ENCODE data around the gene PCDHGC5.

- TF ChIP-seq, protein P1, sequence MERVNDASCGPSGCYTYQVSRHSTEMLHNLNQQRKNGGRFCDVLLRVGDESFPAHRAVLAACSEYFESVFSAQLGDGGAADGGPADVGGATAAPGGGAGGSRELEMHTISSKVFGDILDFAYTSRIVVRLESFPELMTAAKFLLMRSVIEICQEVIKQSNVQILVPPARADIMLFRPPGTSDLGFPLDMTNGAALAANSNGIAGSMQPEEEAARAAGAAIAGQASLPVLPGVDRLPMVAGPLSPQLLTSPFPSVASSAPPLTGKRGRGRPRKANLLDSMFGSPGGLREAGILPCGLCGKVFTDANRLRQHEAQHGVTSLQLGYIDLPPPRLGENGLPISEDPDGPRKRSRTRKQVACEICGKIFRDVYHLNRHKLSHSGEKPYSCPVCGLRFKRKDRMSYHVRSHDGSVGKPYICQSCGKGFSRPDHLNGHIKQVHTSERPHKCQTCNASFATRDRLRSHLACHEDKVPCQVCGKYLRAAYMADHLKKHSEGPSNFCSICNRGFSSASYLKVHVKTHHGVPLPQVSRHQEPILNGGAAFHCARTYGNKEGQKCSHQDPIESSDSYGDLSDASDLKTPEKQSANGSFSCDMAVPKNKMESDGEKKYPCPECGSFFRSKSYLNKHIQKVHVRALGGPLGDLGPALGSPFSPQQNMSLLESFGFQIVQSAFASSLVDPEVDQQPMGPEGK (CRISPR knock-in tag; IDR thresholded peaks at IDR 0.05; ENCODE audit: borderline replicate concordance), result no peak
- TF ChIP-seq ZC3H10 (CRISPR knock-in tag; IDR thresholded peaks at IDR 0.05) (no peak), ESRRG (CRISPR knock-in tag; IDR thresholded peaks at IDR 0.05) (no peak), ZNF565 (CRISPR knock-in tag; conservative IDR thresholded peaks at IDR 0.05; ENCODE audit: low read depth) (no peak), ZFP30 (CRISPR knock-in tag; IDR thresholded peaks at IDR 0.05) (no peak), CREB5 (CRISPR knock-in tag; IDR thresholded peaks at IDR 0.05; ENCODE audit: low read depth) (no peak), ZFP3 (CRISPR knock-in tag; IDR thresholded peaks at IDR 0.05) (no peak), SNAI2 (CRISPR knock-in tag; IDR thresholded peaks at IDR 0.05) (no peak), TSHZ2 (CRISPR knock-in tag; IDR thresholded peaks at IDR 0.05) (no peak), RARB (CRISPR knock-in tag; IDR thresholded peaks at IDR 0.05) (no peak), GLIS3 (CRISPR knock-in tag; IDR thresholded peaks at IDR 0.05) (no peak)
- TF ChIP-seq, protein P2, sequence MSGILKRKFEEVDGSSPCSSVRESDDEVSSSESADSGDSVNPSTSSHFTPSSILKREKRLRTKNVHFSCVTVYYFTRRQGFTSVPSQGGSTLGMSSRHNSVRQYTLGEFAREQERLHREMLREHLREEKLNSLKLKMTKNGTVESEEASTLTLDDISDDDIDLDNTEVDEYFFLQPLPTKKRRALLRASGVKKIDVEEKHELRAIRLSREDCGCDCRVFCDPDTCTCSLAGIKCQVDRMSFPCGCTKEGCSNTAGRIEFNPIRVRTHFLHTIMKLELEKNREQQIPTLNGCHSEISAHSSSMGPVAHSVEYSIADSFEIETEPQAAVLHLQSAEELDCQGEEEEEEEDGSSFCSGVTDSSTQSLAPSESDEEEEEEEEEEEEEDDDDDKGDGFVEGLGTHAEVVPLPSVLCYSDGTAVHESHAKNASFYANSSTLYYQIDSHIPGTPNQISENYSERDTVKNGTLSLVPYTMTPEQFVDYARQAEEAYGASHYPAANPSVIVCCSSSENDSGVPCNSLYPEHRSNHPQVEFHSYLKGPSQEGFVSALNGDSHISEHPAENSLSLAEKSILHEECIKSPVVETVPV (CRISPR knock-in tag; IDR thresholded peaks at IDR 0.05), result no peak
Measured at GRCh38 chr5:141475625-141476131, 13.2 kb upstream of the PCDHGC5 start, which contains the start of gene PCDHGC3.

Data from SK-N-SH treated with all-trans-retinoic acid at 6 μM for 48 hours (cell line).